Measurements from ENCODE around the gene NME3.

Gene NME3

DNA sequence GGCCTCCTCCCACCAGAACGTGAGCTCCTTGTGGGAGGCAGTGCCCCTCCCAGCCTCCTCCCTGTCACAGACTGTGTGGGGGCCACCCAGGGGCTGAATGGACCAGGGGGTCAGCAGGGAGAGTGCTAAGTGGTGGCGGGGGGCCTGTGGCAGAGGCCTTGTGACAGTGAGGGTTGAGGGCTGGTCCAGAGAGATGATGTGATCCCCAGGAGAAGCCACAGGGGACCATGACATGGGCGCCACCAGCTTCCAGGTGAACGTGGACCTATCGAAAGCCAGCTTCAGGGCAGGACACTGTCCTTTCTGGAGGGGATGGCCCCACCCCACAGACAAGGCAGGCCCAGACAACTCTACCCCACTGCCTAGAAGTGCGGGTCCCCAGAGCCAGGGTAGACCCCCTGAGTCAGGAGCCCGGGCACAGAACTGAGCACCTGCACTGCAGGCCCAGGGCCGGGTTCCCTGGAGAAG, 7.9 kb upstream of the NME3 start:
- DNase-seq = no peak

DNA sequence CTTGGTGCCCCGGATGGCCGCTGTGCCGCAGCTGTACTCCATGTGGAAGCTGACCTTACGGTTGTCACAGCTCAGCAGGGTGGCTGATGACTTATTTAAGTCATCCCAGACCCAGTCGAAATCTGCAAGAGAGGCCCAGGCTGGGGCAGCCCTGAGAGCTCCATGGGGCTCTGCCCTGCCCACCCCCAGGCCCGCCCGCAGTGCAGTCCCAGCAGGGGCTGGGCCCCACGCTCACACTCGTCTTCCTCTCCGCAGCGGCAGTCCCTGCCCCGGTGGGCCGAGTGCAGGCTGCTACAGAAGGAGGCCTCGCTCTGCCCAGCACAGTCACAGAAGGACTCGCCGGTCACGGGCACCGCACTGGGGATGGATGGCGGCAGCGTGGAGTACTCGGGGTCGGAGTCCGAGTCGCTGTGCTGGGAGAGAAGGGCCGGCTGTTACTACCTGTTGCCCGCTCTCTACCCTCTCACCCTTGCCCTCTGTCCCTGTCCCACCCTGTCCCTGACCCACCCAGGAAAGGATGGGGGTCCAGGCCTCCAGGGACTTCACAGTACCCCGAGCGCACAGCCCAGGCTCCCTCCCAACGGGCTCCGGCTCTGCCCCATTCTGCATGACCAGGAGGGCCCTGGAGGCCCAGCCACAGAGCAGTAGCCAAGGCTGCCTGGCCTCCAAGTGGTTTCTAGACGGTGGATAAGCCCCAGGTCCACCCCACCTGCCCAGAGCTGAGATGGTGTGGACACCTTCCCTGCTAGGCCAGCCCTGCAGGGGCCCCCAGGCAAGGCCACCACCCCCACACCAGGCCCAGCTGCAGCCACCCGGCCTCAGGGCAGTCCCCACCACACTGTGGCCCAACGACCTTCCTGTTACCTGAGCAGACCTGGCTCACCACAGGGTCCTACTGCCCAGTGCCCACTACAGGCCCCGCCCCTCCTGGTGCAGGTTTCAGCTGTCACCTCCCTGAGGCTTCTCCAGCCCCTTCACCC, 7.1 kb upstream of the NME3 start:
- no peak for DNase-seq

DNA sequence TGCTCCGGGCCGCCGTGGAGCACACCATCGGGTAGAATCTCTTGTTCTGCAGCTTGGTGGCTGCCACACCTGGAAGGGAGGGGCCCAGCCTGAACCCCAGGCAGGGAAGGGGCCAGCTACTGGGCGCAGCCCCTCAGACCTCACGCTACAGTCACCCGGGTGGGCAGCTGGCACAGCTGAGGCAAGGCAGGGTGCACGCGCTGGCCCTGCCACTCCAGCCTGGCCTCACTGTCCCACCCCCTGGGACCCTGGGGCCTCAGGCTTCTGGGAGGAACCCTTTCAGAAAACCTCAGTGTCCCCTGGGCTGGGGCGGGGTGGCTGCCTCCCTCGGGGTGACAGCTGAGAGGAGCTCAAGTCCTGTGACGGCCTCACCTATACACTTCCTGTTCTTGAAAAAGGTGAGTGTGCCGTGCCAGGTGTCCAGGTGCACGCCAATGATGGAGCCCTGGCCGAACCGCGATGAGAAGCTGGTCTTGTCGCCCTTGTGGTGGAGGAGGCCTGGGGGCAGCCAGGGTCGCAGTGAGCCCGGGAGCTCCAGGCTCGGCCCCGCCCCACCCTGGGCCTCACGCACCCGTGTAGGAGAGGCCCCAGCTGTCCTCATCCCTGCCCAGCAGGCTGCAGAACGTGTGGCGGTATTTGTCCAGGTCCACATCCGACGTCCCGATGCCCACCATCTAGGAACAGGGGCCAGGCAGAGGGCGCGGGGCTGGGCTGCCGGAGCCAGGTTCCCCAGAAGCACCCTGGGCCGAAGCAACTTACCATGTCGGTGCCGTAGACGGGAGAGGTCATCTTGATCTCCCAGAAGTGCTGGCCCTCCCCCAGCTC, 6.2 kb upstream of the NME3 start:
- no peak for DNase-seq

DNA sequence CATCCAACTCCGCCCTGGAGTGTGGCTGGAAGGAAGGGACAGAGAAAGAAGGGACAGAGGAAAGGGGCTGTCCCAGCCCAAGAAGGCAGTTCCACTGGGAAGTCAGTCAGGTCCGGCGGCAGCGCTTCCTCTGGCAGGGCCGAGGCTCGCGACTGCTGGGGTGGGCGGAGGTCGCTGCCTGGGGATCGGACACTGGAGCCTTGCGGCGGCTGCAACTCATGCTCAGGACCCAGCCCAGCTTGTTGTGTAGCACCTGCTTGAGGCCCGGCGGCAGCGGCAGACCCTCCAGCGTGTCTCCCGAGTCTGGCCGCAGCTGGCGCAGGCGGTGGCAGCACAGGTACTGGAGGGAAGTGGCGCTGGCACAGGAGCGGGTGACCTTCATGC, 5.6 kb upstream of the NME3 start:
- DNase-seq = no peak

DNA sequence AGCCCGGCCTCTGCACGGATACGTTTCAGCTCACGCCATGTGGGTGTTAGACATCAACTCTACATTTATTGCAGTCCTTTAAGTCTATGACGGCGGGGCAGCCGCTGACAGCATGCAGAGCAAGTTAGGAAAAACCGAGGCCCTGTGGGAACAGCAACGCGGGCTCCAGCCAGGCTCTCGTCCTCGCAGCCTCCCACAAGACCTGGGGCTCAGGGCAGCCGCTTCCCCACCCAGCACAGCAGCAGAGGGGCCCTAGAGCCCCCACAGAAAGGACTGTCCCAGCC, 5.3 kb upstream of the NME3 start:
- DNase-seq = no peak

DNA sequence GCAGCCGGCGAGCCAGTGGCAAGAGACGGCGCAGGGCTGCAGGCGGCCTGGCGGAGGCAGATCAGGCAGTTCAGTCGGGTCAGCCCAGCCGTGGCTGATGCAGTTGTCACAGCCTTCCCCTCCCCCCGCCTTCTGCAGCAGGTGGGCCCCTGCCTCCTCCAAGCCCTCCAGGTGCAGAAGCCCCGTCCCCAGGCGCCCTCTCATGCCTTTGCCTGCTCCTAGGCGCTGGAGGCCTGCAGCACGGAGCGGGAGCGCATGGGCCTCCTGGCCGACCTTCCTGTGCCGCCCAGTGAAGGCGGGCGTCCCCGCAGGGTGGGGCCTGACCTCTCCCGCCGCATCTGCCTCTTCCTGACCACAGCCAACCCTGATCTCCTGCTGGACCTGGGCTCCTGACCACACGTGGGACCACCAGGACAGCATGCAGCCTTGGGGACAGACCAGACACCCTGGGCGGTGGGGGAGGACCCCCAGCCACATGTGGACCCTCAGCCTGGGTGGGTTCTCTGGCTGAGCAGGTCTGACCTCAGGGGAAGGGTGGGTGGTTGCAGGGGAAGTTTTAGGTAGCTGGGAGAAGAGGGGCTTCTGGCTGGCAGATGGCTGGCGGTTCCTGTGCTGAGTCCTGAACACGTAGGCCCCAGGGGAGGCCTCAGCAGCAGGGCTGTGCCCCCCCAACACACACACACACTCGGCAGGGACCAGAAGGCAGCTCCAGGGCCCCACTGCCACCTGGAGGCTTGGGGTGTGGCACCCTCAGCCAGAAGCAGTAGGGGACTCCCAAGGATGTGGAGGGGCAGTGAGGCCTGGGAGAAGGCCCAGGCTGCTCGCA, 4.7 kb upstream of the NME3 start:
- DNase-seq = no peak

DNA sequence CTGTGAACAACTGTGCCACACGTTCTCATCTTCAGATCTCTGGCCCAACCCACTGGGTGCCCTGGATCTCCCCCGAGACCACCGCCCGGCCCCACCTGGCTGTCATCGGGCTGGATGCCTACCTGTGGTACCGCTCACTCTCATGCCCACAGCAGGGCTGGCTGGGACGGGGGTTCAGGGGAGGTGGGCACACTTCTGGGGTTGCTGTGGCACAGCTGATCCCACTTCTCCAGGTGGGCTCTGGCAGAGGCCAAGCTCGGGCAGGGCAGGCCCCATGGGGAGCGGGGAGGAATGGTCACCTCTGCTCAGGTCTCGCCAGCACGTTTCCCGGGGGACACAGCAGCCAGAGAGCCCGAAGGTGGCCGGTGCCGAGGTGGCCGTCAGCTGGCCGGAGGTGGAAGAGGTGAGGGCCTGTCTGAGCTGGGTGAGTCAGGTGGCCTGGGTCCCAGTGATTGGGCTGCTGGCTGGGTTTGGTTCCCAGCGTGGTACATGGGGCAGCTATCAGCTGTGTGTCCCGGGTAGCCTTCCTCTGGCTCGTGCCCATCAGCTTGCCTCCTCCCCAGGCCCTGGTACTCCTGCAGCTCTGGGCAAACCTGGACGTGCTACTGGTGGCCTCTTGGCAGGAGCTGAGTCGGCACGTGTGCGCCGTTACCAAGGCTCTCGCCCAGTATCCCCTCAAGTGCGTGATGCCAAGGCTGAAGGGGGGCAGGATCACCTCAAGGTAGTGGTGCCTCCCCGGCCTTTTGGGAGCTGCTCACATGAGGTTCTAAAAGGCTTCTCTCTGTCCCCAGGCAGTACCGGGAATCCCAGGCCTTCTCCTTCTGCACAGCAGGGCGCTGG, 3.9 kb upstream of the NME3 start:
- no peak for DNase-seq

DNA sequence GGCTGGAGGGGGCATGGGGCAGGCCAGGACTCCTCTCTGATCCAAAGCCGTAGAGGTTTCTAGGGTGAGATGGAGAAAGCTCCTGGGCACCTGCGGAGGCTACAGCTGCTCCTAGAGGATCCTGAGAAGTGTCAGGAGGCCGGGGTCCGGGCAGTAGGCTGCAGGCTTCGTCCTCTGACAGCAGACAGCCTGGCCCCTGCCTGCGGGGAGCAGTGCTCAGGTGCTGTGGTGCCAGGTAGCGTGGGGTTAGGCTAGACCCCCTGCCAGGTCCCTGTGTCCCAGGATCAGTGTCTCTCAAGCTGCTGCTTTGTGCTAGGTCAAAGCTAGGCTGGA, 3.1 kb upstream of the NME3 start:
- no peak for DNase-seq

DNA sequence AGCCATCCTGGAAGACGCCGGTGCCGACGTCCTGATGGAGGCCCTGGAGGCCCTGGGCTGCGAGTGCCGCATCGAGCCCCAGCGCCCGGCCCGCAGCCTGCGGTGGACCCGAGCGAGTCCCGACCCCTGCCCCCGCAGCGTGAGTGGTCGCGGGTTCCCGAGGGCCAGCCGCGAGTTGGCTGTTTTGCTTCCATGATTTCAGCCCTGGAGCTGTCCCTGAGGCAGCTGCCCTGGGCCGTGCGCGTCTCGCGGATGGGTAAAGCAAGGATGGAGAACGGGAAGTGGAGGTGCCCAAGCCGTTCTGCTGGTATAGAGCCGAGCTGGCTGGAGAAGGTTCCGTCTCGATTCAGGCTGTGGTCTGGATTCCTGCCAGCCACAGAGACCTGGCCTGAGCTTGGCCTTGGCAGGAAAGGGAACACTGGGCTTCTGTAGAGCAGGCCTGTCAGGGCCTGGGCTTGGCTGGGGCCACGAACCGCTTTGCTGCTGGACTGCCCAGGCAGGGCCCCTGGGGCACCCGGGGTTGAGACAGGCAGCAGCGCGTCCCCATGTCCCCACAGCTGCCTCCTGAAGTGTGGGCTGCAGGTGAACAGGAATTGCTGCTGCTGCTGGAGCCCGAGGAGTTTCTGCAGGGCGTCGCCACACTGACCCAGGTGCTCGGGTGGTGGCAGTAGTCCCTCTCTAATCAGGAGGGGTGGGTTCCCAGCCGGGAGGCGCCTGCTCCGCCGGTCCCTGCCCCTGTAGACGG, 2.5 kb upstream of the NME3 start:
- DNase-seq = peak; percentile 48

DNA sequence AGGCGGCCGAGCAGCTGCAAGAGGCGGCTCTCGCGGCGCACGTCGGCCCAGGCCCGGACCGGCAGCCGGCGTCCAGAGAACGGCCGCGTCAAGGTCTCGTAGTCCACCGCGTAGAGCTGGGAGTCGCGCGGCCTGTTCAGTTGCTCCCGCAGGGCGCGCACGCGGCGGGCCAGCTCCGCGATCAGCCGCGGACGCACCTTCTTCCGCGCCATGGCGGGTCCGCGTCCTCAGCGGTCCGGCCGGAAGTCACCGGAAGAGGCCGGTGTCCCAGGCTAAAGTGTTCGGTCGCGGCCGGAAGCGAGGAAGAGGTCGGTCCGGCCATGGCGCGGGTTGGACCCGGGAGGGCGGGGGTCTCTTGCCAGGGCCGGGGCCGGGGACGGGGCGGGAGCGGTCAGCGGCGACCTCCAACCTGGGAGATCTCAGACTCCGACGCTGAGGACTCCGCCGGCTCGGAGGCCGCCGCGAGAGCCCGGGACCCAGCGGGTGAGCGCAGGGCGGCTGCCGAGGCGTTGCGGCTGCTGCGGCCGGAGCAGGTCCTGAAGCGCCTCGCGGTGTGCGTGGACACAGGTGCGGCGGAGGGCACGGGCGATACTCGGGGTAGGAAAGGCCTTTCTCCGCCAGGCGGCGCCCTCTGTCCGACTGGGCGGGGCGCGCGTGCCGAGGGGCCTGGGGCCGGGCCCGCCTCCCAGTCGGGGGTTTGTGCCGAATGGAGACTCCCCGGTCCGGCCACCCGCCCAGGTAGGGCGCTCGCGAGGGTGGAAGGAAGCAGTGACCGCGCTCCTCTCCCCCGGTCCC, 1.8 kb upstream of the NME3 start, which contains the start of gene MRPS34:
Gene MRPS34, minus strand, starts transcription at position 227 of the 795 bp plus-strand sequence. Its CDS starts 15 bp downstream, at position 212.
- DNase-seq = peak; percentile 96

DNA sequence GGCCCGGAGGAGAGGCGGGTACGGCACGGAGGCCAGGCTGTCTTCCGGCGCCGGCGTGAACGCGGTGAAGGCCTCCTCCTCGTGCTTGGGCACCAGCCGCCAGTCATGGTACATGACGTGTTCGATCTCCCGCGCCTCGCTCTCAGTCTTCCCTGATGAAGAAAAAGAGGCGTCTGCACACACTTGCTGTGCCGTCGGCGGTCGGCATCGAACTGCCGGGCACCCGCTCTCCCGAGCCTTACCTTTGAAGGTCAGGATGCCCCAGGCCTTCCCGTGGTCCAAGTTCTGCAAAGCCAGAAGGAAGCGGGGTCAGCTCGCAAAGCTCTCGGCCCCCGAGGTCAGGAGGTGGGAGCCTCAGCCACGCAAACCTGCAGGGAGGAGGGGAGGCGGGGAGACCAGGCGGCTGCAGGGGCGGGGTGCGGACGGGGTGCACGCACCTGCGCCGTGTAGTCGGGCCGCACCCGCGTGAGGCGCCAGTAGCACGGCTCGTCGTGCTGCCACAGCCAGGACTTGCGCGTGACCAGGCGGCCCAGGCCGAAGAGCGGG, 1.1 kb upstream of the NME3 start, which contains the start of gene EME2:
Gene EME2, plus strand, starts transcription at position 449 of the 546 bp plus-strand sequence. CDS start 418 bp downstream, outside the sequence.
- DNase-seq = peak; percentile 72

DNA sequence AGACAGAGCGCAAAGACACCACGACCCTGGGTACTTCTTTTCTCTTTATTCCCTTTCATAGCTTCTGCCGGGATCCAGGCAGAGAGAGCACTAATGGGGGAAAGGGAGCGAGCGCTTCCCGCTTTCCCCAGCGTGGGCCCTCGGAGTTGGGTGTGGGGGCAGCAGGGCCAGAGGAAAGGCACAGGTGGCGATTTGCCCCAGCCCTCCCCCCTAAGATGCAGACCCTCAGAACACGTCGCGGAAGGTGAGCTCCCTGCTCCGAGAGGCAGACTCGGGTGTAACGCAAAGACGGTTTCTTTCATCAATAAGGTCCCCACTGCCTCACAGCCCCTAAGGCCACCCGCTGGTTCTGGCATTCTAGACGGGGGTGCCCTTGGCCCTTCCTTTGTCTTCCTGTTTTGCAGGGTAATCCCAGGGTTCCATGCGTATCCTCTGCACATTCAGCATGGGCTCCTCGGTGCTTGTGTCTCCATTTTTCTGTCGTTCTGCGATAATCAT, 570 bp upstream of the NME3 start:
- DNase-seq = no peak

DNA sequence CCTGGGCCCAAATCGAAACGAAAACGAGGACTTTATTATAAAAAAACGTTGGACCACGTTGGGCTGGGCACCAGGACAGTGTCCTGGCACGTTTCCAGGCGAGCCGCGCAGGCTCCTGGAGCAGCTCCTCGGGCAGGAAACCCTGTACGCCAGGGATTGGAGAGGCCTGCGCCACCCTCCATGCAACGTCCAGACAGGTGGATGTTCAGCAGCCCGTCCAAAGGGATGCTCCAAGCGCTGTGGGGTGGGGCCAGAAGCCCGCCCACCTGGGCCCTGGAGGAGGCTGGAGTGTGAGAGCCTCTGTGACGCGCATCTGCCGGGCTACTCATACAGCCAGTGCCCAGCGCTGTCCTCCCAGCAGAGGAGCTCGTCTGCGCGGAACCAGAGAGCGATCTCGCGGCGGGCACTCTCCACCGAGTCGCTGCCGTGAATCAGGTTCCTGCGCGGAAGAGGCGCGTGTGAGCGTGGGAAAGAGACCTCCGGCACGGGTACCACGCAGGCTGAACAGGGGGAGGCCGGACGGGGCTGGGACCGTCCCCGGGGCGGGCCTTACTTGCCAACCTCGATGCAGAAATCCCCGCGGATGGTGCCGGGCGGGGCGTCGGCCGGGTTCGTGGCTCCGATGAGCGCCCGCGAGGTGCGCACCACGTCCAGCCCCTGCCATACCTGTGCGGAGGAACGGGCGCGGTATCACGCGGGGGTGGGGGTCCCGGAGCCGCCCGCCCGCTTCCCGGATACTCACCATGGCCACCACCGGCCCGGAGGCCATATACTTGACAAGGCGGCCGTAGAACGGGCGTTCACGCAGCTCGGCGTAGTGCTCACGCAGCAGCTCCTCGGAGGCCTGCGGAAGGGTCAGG, 785 bp downstream of the NME3 start:
- DNase-seq = peak; percentile 46

DNA sequence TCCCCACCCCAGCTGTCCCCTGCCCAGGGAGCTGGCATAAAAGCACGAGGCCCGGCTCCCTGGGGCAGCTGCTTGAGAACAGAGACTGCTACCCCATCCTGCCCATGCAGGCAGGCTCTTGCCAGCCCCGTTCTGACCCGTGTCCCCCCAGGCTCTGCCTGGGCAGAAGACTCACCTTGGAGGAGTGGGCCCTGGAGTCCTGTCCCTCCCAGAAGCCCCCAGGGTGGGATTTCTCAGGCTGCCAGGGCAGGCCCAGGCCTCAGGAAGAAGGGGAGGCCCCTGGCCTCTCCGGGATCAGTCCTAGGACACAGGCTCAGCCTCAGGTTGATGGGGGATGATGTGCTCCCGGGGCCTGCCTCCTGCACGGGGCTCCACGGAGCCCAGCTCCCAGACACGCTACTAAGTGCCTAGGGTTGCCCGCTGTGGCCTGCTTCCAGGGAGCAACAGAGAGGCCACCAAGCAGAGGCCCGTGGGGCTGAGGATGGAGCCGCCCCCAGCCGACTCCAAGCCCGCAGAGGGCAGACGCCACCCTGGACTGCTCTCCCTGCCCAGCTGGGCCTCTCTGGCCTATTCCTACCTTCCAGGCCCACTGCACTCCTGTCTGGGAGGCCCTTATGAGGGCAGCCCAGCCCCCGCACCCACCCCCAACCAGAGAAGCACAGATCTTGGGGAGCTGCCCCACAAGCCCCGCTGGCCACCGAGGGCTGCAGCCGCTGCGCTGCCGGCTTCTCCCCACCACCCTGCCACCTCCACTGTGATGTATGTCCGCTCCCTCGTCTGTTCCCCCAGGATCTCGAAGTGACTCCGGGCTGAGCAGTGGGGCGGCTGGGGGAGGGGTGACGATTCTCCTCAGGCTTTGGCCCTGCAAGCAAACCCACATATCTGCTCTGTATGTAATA, 1.7 kb downstream of the NME3 start:
- DNase-seq = no peak

DNA sequence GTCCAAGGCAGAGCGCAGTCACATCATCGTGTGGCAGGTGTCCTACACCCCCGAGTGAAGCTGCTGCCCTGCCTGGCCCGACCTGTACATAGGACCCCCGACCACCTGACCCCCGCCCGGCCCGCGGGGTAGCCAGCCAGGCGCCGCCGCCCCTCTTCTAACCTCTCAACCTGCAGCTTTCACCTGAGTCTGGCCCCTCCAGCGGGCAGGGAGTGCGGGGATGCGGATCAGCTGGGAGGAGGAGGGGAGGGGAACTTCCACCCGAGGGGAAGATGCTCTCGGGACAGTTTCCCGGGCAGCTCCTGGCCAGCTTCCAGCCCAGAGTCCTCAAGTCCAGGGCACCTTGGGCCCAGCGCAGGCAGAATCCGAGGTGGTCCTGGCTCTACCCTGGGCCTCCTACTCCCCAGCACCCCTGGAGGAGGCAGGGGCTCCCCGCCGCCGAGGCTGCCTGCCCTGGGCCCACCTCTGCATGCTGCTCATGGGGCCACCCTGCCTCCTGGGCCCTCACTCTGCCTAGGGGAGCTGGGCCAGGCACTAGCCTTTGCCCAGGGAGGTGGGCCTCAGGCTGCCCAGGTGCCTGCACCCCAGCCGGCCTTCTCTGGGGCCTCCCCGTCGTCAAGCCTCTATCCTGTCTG, 2.5 kb downstream of the NME3 start:
- no peak for DNase-seq

DNA sequence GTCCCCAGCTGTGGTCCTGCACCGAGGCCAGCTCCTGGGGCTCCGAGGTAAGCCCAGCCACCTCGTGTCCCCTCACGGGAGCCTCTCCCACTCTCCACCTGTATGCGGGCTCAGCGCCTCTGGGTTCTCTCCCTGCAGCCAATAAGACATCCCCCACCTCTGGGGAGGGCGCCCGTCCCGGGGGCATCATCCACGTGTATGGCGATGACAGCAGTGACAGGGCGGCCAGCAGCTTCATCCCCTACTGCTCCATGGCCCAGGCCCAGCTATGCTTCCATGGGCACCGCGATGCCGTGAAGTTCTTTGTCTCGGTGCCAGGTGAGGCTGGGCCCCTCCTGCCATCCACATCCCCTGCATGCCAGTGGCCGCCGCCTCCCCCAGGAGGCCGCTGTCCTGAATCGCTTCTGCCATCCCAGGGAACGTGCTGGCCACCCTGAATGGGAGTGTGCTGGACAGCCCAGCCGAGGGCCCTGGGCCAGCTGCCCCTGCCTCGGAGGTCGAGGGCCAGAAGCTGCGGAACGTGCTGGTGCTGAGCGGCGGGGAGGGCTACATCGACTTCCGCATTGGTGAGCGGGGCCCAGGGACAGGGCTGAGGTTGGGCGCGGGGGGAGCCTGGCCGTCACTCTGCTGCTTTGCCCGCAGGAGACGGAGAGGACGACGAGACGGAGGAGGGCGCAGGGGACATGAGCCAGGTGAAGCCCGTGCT, 3.1 kb downstream of the NME3 start:
- DNase-seq = no peak

Data from RPMI8226 (cell line).